Gastrocnemius medialis (tissue), 4 donors: ENCODE data around the gene FAM53A.

Experiments
- POLR2A ChIP-seq, 2 donors: fragments of 450-650 bp; IDR thresholded peaks; one replicate each; pipeline ENCODE4 v1.6.1; 2017; ENCODE audit warnings: antibody characterized with exemption in 2 of 2, mild to moderate bottlenecking in 2 of 2, moderate library complexity in 2 of 2
- TF ChIP-seq, protein P1 (sequence below), 5 experiments: fragments of 450-650 bp in 3 of 5; fragments of 200-600 bp in 2 of 5; sonication (generic) in 2 of 5; IDR thresholded peaks in 4 of 5; conservative IDR thresholded peaks in 1 of 5; 1 replicate in 4 of 5; 2 replicates in 1 of 5; pipeline ENCODE4 v1.5.1; 2016 to 2019; ENCODE audit warnings: antibody characterized with exemption in 5 of 5, mild to moderate bottlenecking in 3 of 5, moderate library complexity in 3 of 5

DNA sequence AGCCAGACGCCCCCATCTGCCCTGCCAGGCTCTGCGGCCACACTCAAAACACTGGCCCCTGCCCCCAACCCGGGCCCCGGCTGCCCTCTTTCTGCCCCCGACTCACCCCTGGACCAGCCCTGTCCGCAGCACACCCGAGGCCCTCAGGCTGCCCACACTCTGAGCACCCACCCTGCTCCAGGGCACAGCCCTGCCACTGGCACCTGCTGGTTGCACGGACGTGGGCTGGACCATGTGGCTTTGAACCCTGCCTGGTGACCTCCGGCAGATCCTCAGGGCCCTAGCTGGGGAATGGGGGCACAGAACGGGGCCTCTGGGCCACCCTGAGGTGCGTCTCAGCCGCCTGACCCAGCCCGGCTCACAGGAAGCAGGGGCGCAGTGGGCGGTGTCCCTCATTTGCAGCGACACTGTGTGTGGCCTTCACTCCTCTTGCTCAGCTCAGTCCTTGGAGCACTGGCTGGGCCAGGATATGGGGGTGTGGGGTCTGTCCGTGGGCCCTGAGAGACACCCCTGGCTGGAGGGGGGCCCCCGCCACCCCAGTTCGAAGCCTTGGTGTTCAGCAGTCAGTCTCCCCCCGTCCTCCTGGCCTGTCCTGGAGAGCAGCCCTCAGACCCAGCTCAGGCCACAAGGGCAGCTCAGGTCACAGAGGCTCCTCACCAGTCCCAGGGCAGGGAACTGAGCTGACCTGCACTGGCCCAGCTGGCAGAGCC lies 73.2 kb downstream of the FAM53A start:
- TF ChIP-seq, protein P1, sequence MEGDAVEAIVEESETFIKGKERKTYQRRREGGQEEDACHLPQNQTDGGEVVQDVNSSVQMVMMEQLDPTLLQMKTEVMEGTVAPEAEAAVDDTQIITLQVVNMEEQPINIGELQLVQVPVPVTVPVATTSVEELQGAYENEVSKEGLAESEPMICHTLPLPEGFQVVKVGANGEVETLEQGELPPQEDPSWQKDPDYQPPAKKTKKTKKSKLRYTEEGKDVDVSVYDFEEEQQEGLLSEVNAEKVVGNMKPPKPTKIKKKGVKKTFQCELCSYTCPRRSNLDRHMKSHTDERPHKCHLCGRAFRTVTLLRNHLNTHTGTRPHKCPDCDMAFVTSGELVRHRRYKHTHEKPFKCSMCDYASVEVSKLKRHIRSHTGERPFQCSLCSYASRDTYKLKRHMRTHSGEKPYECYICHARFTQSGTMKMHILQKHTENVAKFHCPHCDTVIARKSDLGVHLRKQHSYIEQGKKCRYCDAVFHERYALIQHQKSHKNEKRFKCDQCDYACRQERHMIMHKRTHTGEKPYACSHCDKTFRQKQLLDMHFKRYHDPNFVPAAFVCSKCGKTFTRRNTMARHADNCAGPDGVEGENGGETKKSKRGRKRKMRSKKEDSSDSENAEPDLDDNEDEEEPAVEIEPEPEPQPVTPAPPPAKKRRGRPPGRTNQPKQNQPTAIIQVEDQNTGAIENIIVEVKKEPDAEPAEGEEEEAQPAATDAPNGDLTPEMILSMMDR (IDR thresholded peaks at IDR 0.05 in 4 of 5, conservative IDR thresholded peaks at IDR 0.05 in 1 of 5): no peak
- TF ChIP-seq POLR2A (IDR thresholded peaks at IDR 0.05): no peak
